Daoy (cell line): Measurements from ENCODE around the gene FAM24A. TPM values are rescaled to one million over a fixed set of nuclear protein-coding genes. Genes with fewer than 3 reads are reported as not detected.
"Not testable (repeated sequence)": the region's sequence is repeated elsewhere in the genome, so short reads cannot be mapped to it uniquely, and the experiment has no call there.

Experiments
- DNase-seq: peaks from one replicate; pipeline ENCODE4 v3.0.0-alpha.2; 2015; ENCODE audit warnings: low read depth
- total RNA-seq: library from RNA; depleted of rRNA; stranded (reverse); fragments of >200 nt; shearing (Covaris generic); gene quantifications from 2 replicates; pipeline ENCODE4 v1.2.3, GENCODE V29; 2014; rRNA removed

Gene FAM24A
- total RNA-seq, result not detected in 2 replicates

- no peak for DNase-seq
These were observed at the start of gene FAM24A for GRCh38 chr10:122910310-122910709. TSS of gene FAM24A (plus strand) at chr10:122910610. CDS start at chr10:122911635, 1,025 bp downstream.

- DNase-seq, result peak; percentile 42
These were observed 48.7 kb upstream of the FAM24A start for GRCh38 chr10:122861711-122862161.

GRCh38 chr10:122863216-122864193, 46.9 kb upstream of the FAM24A start:
- DNase-seq, result no peak

- DNase-seq, result no peak
These were observed 46.2 kb upstream of the FAM24A start for GRCh38 chr10:122864194-122864592.

GRCh38 chr10:122864901-122865300, 45.5 kb upstream of the FAM24A start:
- no peak for DNase-seq

- not testable (repeated sequence) for DNase-seq
These were observed 43.5 kb upstream of the FAM24A start for GRCh38 chr10:122866757-122867482.

GRCh38 chr10:122868768-122869167, 41.6 kb upstream of the FAM24A start:
- not testable (repeated sequence) for DNase-seq

GRCh38 chr10:122871947-122872346, 38.5 kb upstream of the FAM24A start:
- DNase-seq, result not testable (repeated sequence)

GRCh38 chr10:122875843-122876466, 34.5 kb upstream of the FAM24A start:
- no peak for DNase-seq

GRCh38 chr10:122876467-122876855, 33.9 kb upstream of the FAM24A start:
- DNase-seq, result no peak

- DNase-seq, result no peak
These were observed 33.1 kb upstream of the FAM24A start for GRCh38 chr10:122877264-122877663.

- no peak for DNase-seq
These were observed 31.5 kb upstream of the FAM24A start for GRCh38 chr10:122878799-122879338.

- peak; percentile 97 for DNase-seq
These were observed 30.8 kb upstream of the FAM24A start, which contains the start of gene FAM24B for GRCh38 chr10:122879339-122880273. TSS of gene FAM24B (minus strand) at chr10:122879581. CDS start at chr10:122850515, 29,066 bp downstream.

GRCh38 chr10:122882766-122883165, 27.6 kb upstream of the FAM24A start:
- no peak for DNase-seq

GRCh38 chr10:122884166-122884565, 26.2 kb upstream of the FAM24A start:
- no peak for DNase-seq

- DNase-seq, result no peak
These were observed 16.0 kb upstream of the FAM24A start for GRCh38 chr10:122894261-122894944.

- not testable (repeated sequence) for DNase-seq
These were observed 6.5 kb upstream of the FAM24A start for GRCh38 chr10:122903861-122904260.

- peak; percentile 38 for DNase-seq
These were observed 1.6 kb downstream of the FAM24A start for GRCh38 chr10:122911889-122912484.

GRCh38 chr10:122915700-122916099, 5.3 kb downstream of the FAM24A start:
- DNase-seq, result no peak
